PC-3 (cell line): ENCODE measurements around the gene DGCR2. TPM values are rescaled to one million over a fixed set of nuclear protein-coding genes. Genes with fewer than 3 reads are reported as not detected.
"Not testable (repeated sequence)": the region's sequence is repeated elsewhere in the genome, so short reads cannot be mapped to it uniquely, and the experiment has no call there.

Source experiments
- ATAC-seq: fragments of 200-7000 bp; cut with Tn5 transposase; 2 replicates; pipeline ENCODE4 v1.9.1; 2020; ENCODE audit warnings: mild to moderate bottlenecking, moderate library complexity
- BruUV-seq: library from RNA; stranded (reverse); fragments of 400-500 nt; replicated peaks from 2 replicates; lab custom pipeline; 2021; lab: Mats Ljungman, UMichigan
- CTCF ChIA-PET: fragments of 300-600 bp; sonication (Branson Sonifier 250); formaldehyde crosslinking; loops from one replicate; lab custom pipeline; 2022; ENCODE audit warnings: antibody characterized with exemption; lab: Charles Lee
- POLR2A ChIA-PET: fragments of 300-600 bp; sonication (Branson Sonifier 250); formaldehyde crosslinking; loops from one replicate; lab custom pipeline; 2022; ENCODE audit warnings: antibody characterized with exemption; ENCODE audit not compliant: unreplicated experiment; lab: Charles Lee
- DNase-seq: peaks from one replicate; pipeline ENCODE4 v3.0.0-alpha.2; 2015
- H2AFZ ChIP-seq: fragments of 300-600 bp; sonication (generic); 2 replicates; pipeline ENCODE4 v1.6.0; 2016; ENCODE audit warnings: antibody characterized with exemption, low read length
- H3F3A ChIP-seq: fragments of 300-600 bp; sonication (generic); one replicate; pipeline ENCODE4 v1.6.0; 2017; ENCODE audit warnings: antibody characterized with exemption, low read length, control low read depth, mild to moderate bottlenecking; ENCODE audit not compliant: unreplicated experiment
- H3K27ac ChIP-seq: fragments of 300-600 bp; sonication (generic); 2 replicates; pipeline ENCODE4 v1.5.1; 2016; ENCODE audit warnings: mild to moderate bottlenecking, low read length
- H3K27me3 ChIP-seq: fragments of 300-600 bp; sonication (generic); 2 replicates; pipeline ENCODE4 v1.6.1; 2016; ENCODE audit warnings: low read length, mixed read lengths
- H3K36me3 ChIP-seq: fragments of 300-600 bp; sonication (generic); 2 replicates; pipeline ENCODE4 v1.6.1; 2016; ENCODE audit warnings: low read depth, mixed run types, low read length, mixed read lengths
- H3K4me1 ChIP-seq: fragments of 300-600 bp; sonication (generic); 2 replicates; pipeline ENCODE4 v1.5.1; 2016; ENCODE audit warnings: low read length; ENCODE audit not compliant: insufficient read depth
- H3K4me2 ChIP-seq: fragments of 300-600 bp; sonication (generic); 2 replicates; pipeline ENCODE4 v1.6.0; 2016; ENCODE audit warnings: low read length
- H3K4me3 ChIP-seq: fragments of 300-600 bp; sonication (generic); 2 replicates; pipeline ENCODE4 v1.5.1; 2016; ENCODE audit warnings: mild to moderate bottlenecking, low read length, mixed read lengths
- H3K79me2 ChIP-seq: fragments of 300-600 bp; sonication (generic); 2 replicates; pipeline ENCODE4 v1.6.1; 2017; ENCODE audit warnings: low read length, mixed read lengths
- H3K9ac ChIP-seq: fragments of 300-600 bp; sonication (generic); 2 replicates; pipeline ENCODE4 v1.6.0; 2016; ENCODE audit warnings: mild to moderate bottlenecking, low read length
- H3K9me2 ChIP-seq: fragments of 300-600 bp; sonication (generic); replicated peaks from 2 replicates; pipeline ENCODE4 v1.6.1; 2016; ENCODE audit warnings: mixed run types, low read length, mixed read lengths
- H3K9me3 ChIP-seq: fragments of 300-600 bp; sonication (generic); 2 replicates; pipeline ENCODE4 v1.6.1; 2016; ENCODE audit warnings: low read length, mixed read lengths
- H4K20me1 ChIP-seq: fragments of 300-600 bp; sonication (generic); 2 replicates; pipeline ENCODE4 v1.6.1; 2016; ENCODE audit warnings: low read length, mixed read lengths
- CTCF ChIP-seq: fragments of 300-600 bp; sonication (generic); conservative IDR thresholded peaks from 2 replicates; pipeline ENCODE4 v1.5.1; 2017; ENCODE audit warnings: antibody characterized with exemption, low read depth, mild to moderate bottlenecking, low read length
- EZH2 ChIP-seq: fragments of 300-600 bp; sonication (generic); IDR thresholded peaks from one replicate; pipeline ENCODE4 v1.6.1; 2017; ENCODE audit warnings: antibody characterized with exemption, mild to moderate bottlenecking, low read length; ENCODE audit not compliant: unreplicated experiment
- EZH2phosphoT487 ChIP-seq: fragments of 300-600 bp; sonication (generic); IDR thresholded peaks from 2 replicates; pipeline ENCODE4 v1.6.1; 2018; ENCODE audit warnings: mild to moderate bottlenecking, antibody characterized with exemption, low read length, borderline replicate concordance
- intact Hi-C: fragments of 100-400 bp; cut with micrococcal nuclease; formaldehyde crosslinking; loops from 2 replicates; pipeline ENCODE4 v1.9.0; 2023
- total RNA-seq: library from RNA; depleted of rRNA; stranded (reverse); fragments of >200 nt; gene quantifications from 2 replicates; pipeline ENCODE4 v1.2.3, GENCODE V29; 2014

Gene DGCR2
- total RNA-seq, 1 experiment from 2014 or later: 36.1 TPM

- POLR2A ChIA-PET: no interaction called here
- CTCF ChIA-PET: no interaction called here
- no peak for ATAC-seq
These were observed 45.1 kb upstream of the DGCR2 start for GRCh38 chr22:19167106-19167869.

DNA sequence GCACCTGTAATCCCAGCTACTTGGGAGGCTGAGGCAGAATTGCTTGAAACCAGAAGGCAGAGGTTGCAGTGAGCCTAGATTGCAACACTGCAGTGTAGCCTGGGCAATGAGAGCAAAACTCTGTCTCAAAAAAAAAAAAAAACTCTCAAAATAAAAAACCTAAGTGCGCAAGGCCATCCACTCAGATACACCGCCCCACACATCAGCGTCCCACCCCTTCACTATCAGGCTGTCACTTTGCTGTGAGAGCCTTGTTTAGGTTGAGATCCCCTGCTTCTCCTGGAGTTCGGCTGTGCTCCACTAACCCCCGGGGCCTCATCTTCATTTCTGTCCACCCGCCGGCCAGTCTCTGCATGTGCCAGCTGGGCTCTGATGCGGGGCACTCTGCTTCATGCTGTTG lies 44.2 kb upstream of the DGCR2 start:
- DNase-seq (no peak), ATAC-seq (no peak)
- Histone ChIP-seq H3K36me3 (no peaks in the 10 kb centered on the region), H3K4me3 (no peak overlapping the region), H3K79me2 (peaks cover 8% of the 10 kb centered on the region), H3K4me2 (no peak overlapping the region), H3K27ac (no peak overlapping the region), H2AFZ (no peak overlapping the region), H4K20me1 (no peaks in the 10 kb centered on the region), H3K4me1 (peaks cover 6% of the 10 kb centered on the region), H3K27me3 (peaks cover 28% of the 10 kb centered on the region), H3K9ac (no peak overlapping the region), H3F3A (no peaks in the 10 kb centered on the region), H3K9me3 (no peaks in the 10 kb centered on the region), H3K9me2 (no peaks in the 10 kb centered on the region)
- BruUV-seq: no TSS peak
- ChIA-PET POLR2A (no interaction called here), CTCF (no interaction called here)
- TF ChIP-seq EZH2phosphoT487 (no peak), EZH2 (no peak), CTCF (no peak)
- intact Hi-C loops: no loop called here

More at GRCh38 chr22:19167106-19167869, 45.1 kb upstream of the DGCR2 start:
- no TSS peak for BruUV-seq
- H3K27ac ChIP-seq: no peak overlapping the region
- H3K27me3 ChIP-seq: peaks cover 28% of the 10 kb centered on the region
- no peaks in the 10 kb centered on the region for H3K9me2 ChIP-seq
- H3K36me3 ChIP-seq: no peaks in the 10 kb centered on the region
- intact Hi-C loops: no loop called here
- no peak for DNase-seq
- no peak overlapping the region for H2AFZ ChIP-seq
- no peaks in the 10 kb centered on the region for H3F3A ChIP-seq
- no peak overlapping the region for H3K9ac ChIP-seq
- no peak for TF ChIP-seq EZH2phosphoT487
- no peak for TF ChIP-seq CTCF
- TF ChIP-seq EZH2: no peak
- H4K20me1 ChIP-seq: no peaks in the 10 kb centered on the region
- peaks cover 16% of the 10 kb centered on the region for H3K79me2 ChIP-seq
- no peak overlapping the region for H3K4me3 ChIP-seq
- H3K9me3 ChIP-seq: no peaks in the 10 kb centered on the region
- H3K4me2 ChIP-seq: no peak overlapping the region
- peaks cover 6% of the 10 kb centered on the region for H3K4me1 ChIP-seq

- DNase-seq (no peak), ATAC-seq (no peak)
- H3K9ac ChIP-seq: no peak overlapping the region
- no peaks in the 10 kb centered on the region for H3K9me2 ChIP-seq
- no peak overlapping the region for H2AFZ ChIP-seq
- H3K36me3 ChIP-seq: no peaks in the 10 kb centered on the region
- H3K9me3 ChIP-seq: no peaks in the 10 kb centered on the region
- TF ChIP-seq EZH2 (no peak), CTCF (no peak), EZH2phosphoT487 (no peak)
- no peak overlapping the region for H3K4me3 ChIP-seq
- H3K4me1 ChIP-seq: no peaks in the 10 kb centered on the region
- no peaks in the 10 kb centered on the region for H3F3A ChIP-seq
- ChIA-PET POLR2A (no interaction called here), CTCF (no interaction called here)
- BruUV-seq: no TSS peak
- intact Hi-C loops: no loop called here
- H4K20me1 ChIP-seq: no peaks in the 10 kb centered on the region
- H3K4me2 ChIP-seq: no peak overlapping the region
- no peaks in the 10 kb centered on the region for H3K79me2 ChIP-seq
- H3K27me3 ChIP-seq: peaks cover 21% of the 10 kb centered on the region
- no peak overlapping the region for H3K27ac ChIP-seq
These were observed 42.2 kb upstream of the DGCR2 start for GRCh38 chr22:19164425-19164824.

DNA sequence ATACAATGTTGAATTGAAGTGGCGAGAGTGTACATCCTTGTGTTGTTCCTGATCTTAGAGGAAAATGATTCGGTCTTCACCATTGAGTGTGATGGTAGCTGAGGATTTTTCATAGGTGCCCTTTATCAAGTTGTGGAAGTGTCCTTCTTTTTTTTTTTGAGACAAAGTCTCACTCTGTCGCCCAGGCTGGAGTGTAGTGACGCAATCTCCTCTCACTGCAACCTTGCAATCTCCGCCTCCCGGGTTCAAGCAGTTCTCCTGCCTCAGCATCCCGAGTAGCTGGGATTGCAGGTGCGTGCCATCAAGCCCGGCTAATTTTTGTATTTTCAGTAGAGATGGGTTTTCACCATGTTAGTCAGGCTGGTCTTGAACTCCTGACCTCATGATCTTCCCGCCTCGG lies 36.4 kb upstream of the DGCR2 start:
- H3K9ac ChIP-seq, H3K4me1 ChIP-seq, H3K27ac ChIP-seq, H3K79me2 ChIP-seq, intact Hi-C loops, H2AFZ ChIP-seq, H3K9me3 ChIP-seq, H3F3A ChIP-seq, H3K27me3 ChIP-seq, POLR2A ChIA-PET, H4K20me1 ChIP-seq, ATAC-seq, H3K36me3 ChIP-seq, H3K4me3 ChIP-seq, DNase-seq, BruUV-seq, H3K4me2 ChIP-seq, CTCF ChIA-PET, H3K9me2 ChIP-seq: not testable (repeated sequence)
